Uterus (tissue), 4 donors: ENCODE measurements around the gene TSC2. TPM values are rescaled to one million over a fixed set of nuclear protein-coding genes. Genes with fewer than 3 reads are reported as not detected.

Experiments used
- DNase-seq, 2 donors: peaks; one replicate each; pipeline ENCODE4 v3.0.0-alpha.2; 2019 to 2020
- H3K27ac ChIP-seq, 2 donors: fragments of 200-600 bp; sonication (generic); 1 replicate in 1 of 2; 2 replicates in 1 of 2; pipeline ENCODE4 v1.5.1; 2016 to 2018
- H3K27me3 ChIP-seq, 2 donors: fragments of 200-600 bp; sonication (generic); one replicate each; pipeline ENCODE4 v1.5.1; 2018 to 2019; ENCODE audit warnings: control low read depth in 1 of 2
- H3K36me3 ChIP-seq, 2 donors: fragments of 200-600 bp; sonication (generic); one replicate each; pipeline ENCODE4 v1.5.1; 2019; ENCODE audit warnings: control low read depth in 1 of 2
- H3K4me1 ChIP-seq, 2 donors: fragments of 200-600 bp; sonication (generic); one replicate each; pipeline ENCODE4 v1.5.1; 2018 to 2019; ENCODE audit warnings: control low read depth in 1 of 2
- H3K4me3 ChIP-seq, 2 donors: fragments of 200-600 bp; sonication (generic); 1 replicate in 1 of 2; 2 replicates in 1 of 2; pipeline ENCODE4 v1.5.1; 2018 to 2019; ENCODE audit warnings: mild to moderate bottlenecking in 1 of 2
- H3K9me3 ChIP-seq, 2 donors: fragments of 200-600 bp; sonication (generic); one replicate each; pipeline ENCODE4 v1.5.1; 2019; ENCODE audit warnings: control low read depth in 1 of 2
- POLR2A ChIP-seq, 2 donors: fragments of 450-650 bp; IDR thresholded peaks; one replicate each; pipeline ENCODE4 v1.6.1; 2016; ENCODE audit warnings: antibody characterized with exemption in 2 of 2, mild to moderate bottlenecking in 1 of 2, moderate library complexity in 1 of 2
- intact Hi-C: fragments of 100-400 bp; cut with DNase I; formaldehyde crosslinking; loops from one replicate; pipeline ENCODE4 v1.15.1; 2023; ENCODE audit warnings: low total_unique reads
- total RNA-seq, 4 donors: library from RNA; depleted of rRNA in 3 of 4; stranded (reverse); fragments of >200 nt in 3 of 4; gene quantifications; one replicate each; pipeline versions ENCODE4 v1.1.0 to v1.2.4, GENCODE V29; 2014 to 2023
- TF ChIP-seq, protein P1 (sequence below), 4 experiments: fragments of 200-600 bp in 2 of 4; fragments of 450-650 bp in 2 of 4; sonication (generic) in 2 of 4; IDR thresholded peaks; one replicate each; pipeline ENCODE4 v1.5.1; 2016 to 2019; ENCODE audit warnings: antibody characterized with exemption in 4 of 4, mild to moderate bottlenecking in 2 of 4, moderate library complexity in 1 of 4
- donor health status: DM: yes; HTN: yes; CAD: no.

TSC2 gene
- total RNA-seq, 4 donors from 2014 or later = 53.8 to 347 (median 131) TPM

DNA sequence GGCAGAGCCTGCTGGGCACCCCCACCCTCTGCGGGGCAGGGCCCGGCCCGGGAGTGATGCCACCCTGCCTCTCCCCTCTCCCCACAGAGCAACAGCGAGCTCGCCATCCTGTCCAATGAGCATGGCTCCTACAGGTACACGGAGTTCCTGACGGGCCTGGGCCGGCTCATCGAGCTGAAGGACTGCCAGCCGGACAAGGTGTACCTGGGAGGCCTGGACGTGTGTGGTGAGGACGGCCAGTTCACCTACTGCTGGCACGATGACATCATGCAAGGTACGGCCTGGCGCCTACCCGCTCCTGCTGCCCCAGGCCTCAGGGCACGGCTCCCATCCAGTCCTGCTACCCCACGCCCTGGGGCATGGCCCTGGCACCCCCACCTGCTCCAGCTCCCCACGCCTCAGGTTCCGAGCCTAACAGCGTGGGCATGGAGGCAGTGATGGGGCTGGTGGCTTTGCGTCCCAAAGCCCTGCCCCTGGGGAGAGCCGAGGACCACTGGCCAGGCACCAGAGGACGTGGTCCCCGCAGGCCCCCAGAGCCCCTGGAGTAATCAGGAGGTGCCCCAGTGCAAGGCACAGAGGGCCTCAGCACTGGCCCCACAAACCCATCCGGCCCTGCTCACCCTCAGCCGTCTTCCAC, 38.4 kb downstream of the TSC2 start:
- no peak for DNase-seq
- H3K9me3 ChIP-seq = no peaks in the 10 kb centered on the region
- intact Hi-C loops = no loop called here
- no peaks in the 10 kb centered on the region for H3K4me1 ChIP-seq
- H3K27ac ChIP-seq = no peak overlapping the region
- H3K36me3 ChIP-seq = no peaks in the 10 kb centered on the region
- TF ChIP-seq, protein P1, sequence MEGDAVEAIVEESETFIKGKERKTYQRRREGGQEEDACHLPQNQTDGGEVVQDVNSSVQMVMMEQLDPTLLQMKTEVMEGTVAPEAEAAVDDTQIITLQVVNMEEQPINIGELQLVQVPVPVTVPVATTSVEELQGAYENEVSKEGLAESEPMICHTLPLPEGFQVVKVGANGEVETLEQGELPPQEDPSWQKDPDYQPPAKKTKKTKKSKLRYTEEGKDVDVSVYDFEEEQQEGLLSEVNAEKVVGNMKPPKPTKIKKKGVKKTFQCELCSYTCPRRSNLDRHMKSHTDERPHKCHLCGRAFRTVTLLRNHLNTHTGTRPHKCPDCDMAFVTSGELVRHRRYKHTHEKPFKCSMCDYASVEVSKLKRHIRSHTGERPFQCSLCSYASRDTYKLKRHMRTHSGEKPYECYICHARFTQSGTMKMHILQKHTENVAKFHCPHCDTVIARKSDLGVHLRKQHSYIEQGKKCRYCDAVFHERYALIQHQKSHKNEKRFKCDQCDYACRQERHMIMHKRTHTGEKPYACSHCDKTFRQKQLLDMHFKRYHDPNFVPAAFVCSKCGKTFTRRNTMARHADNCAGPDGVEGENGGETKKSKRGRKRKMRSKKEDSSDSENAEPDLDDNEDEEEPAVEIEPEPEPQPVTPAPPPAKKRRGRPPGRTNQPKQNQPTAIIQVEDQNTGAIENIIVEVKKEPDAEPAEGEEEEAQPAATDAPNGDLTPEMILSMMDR (IDR thresholded peaks at IDR 0.05) = no peak
- TF ChIP-seq POLR2A (IDR thresholded peaks at IDR 0.05) = no peak
- no peaks in the 10 kb centered on the region for H3K27me3 ChIP-seq
- no peak overlapping the region for H3K4me3 ChIP-seq

DNA sequence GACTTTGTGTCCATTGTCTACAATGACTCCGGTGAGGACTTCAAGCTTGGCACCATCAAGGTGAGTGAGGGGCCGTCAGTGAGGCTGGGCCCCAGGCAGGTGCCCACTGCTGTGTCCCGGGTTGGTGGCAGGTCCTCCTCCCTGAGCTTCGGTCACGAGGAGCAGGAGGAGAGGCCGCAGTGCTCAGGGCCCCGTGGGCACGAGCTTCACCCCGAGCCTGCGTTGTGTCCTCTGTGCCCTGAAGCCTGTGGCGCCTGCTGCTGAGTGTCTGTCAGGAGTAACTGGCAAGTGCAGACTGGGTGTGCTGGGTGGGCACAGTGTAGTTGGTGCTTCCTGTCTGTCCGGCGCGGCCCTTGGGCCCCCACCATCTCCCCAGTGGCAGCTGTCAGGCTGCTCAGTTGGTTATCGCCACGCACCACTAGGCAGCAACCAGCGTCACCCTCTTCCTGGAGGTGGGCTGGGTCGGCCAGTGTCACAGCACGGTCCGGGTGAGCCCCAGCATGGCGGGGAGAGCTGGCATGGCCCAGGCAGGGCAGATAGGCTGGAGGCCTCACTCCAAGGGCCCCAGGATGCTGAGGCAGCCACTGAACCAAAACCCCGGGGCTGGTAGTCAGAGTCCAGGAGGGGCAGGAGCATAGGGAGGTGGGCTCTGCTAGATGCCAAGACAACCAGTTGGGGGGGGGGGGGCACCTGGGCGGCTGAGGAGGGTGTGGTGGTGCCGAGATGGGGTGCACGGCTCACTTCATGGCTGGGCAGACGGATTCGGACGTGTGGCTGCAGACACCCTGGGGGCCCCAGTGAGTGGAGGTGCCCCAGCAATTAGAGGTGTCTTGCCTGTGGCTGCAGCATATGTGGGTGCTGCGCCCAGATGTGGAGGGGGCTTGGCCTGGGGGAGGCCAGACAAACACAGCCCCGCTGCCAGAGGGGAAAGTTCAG, 39.3 kb downstream of the TSC2 start:
- intact Hi-C loops = no loop called here
- Histone ChIP-seq H3K27me3 (no peaks in the 10 kb centered on the region), H3K9me3 (no peaks in the 10 kb centered on the region), H3K27ac (no peak overlapping the region), H3K36me3 (no peaks in the 10 kb centered on the region), H3K4me3 (no peak overlapping the region), H3K4me1 (no peaks in the 10 kb centered on the region)
- TF ChIP-seq, protein P1 (IDR thresholded peaks at IDR 0.05) = no peak
- DNase-seq = no peak

DNA sequence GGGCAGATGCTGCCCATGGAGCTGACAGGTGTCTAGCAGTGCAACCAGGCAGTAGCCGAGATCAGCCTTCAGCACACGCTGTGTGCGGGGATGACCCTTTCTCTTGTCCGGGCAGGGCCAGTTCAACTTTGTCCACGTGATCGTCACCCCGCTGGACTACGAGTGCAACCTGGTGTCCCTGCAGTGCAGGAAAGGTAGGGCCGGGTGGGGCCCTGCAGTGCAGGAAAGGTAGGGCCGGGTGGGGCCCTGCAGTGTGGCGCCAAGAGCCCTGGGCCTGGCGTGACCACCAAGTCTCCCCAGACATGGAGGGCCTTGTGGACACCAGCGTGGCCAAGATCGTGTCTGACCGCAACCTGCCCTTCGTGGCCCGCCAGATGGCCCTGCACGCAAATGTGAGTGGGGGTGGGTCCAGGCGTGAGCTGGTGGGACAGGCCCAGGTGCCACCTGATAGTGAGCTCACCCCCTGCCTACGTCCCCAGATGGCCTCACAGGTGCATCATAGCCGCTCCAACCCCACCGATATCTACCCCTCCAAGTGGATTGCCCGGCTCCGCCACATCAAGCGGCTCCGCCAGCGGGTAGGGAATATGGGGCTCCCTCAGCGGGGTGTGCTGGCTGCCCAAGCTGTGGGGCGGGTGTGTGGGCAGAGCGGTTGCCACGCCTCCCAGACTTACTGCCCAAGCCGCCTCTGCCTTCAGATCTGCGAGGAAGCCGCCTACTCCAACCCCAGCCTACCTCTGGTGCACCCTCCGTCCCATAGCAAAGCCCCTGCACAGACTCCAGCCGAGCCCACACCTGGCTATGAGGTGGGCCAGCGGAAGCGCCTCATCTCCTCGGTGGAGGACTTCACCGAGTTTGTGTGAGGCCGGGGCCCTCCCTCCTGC, 40.2 kb downstream of the TSC2 start:
- no peaks in the 10 kb centered on the region for H3K4me1 ChIP-seq
- no peaks in the 10 kb centered on the region for H3K9me3 ChIP-seq
- no peaks in the 10 kb centered on the region for H3K27me3 ChIP-seq
- DNase-seq = no peak
- no peak for TF ChIP-seq POLR2A (IDR thresholded peaks at IDR 0.05)
- TF ChIP-seq, protein P1 (IDR thresholded peaks at IDR 0.05) = no peak
- H3K27ac ChIP-seq = no peak overlapping the region
- H3K36me3 ChIP-seq = no peaks in the 10 kb centered on the region
- intact Hi-C loops = no loop called here
- no peak overlapping the region for H3K4me3 ChIP-seq

DNA sequence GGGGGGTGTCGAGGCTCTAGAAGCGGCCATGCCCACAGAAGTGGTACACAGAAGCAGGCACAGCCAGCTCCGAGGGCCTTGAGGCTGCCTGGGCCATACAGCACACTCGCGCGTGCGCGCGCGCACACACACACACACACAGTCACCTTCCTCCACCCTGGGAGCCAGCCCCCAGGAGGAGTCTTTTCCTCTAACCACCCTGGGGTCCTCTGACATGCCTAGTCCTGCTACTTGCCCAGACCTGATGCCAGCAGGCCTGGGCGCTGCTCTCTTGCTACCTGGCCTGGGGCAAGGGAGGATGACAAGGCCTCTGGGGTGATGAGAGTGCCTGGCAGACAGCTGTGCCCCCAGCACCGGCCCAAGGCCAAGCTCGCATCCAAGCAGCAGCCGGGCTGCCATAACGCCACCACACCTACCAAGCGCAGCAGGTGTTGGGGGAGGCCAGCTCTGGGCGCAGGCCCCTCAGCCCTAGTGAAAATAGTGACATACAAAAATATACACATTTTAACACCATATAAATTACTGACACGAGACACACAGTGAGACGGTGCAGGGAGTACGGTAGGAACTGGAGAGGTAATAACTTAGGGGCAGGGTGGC, 41.1 kb downstream of the TSC2 start:
- no peak overlapping the region for H3K27ac ChIP-seq
- no peaks in the 10 kb centered on the region for H3K36me3 ChIP-seq
- intact Hi-C loops = no loop called here
- no peak overlapping the region for H3K4me3 ChIP-seq
- no peaks in the 10 kb centered on the region for H3K9me3 ChIP-seq
- TF ChIP-seq, protein P1 (IDR thresholded peaks at IDR 0.05) = no peak
- no peak for TF ChIP-seq POLR2A (IDR thresholded peaks at IDR 0.05)
- no peaks in the 10 kb centered on the region for H3K4me1 ChIP-seq
- H3K27me3 ChIP-seq = no peaks in the 10 kb centered on the region
- no peak for DNase-seq
